Left lung (tissue), 10 donors: ENCODE data around the gene FOSL1. TPM values are rescaled to one million over a fixed set of nuclear protein-coding genes. Genes with fewer than 3 reads are reported as not detected.

Experiments used
- ATAC-seq: fragments of 200-7000 bp; cut with Tn5 transposase; one replicate; pipeline ENCODE4 v1.9.1; 2020; ENCODE audit warnings: moderate library complexity
- DNase-seq, 4 donors: peaks; one replicate each; pipeline ENCODE4 v3.0.0-alpha.2; 2013 to 2020
- H3K27ac ChIP-seq, 2 donors: fragments of 200-600 bp; sonication (generic) in 1 of 2; one replicate each; pipeline versions ENCODE4 v1.5.0 to v1.8.0; 2020 to 2021
- H3K27me3 ChIP-seq, 2 donors: fragments of 200-600 bp; sonication (generic) in 1 of 2; one replicate each; pipeline versions ENCODE4 v1.5.0 to v1.8.0; 2020 to 2021
- H3K36me3 ChIP-seq, 2 donors: fragments of 200-600 bp; sonication (generic) in 1 of 2; one replicate each; pipeline versions ENCODE4 v1.5.0 to v1.8.0; 2020 to 2021
- H3K4me1 ChIP-seq, 2 donors: fragments of 200-600 bp; one replicate each; pipeline ENCODE4 v1.8.0; 2021
- H3K4me3 ChIP-seq, 2 donors: fragments of 200-600 bp; sonication (generic) in 1 of 2; one replicate each; pipeline versions ENCODE4 v1.5.0 to v1.8.0; 2020 to 2021; ENCODE audit warnings: mild to moderate bottlenecking in 1 of 2
- H3K9me3 ChIP-seq, 2 donors: fragments of 200-600 bp; sonication (generic) in 1 of 2; one replicate each; pipeline versions ENCODE4 v1.5.0 to v1.8.0; 2020 to 2021
- CTCF ChIP-seq, 2 donors: fragments of 200-600 bp; sonication (generic) in 1 of 2; IDR thresholded peaks; one replicate each; pipeline versions ENCODE4 v1.5.0 to v1.8.0; 2021; ENCODE audit warnings: antibody characterized with exemption in 2 of 2
- intact Hi-C, 2 donors: fragments of 100-400 bp; cut with DNase I; formaldehyde crosslinking; loops; one replicate each; pipeline versions ENCODE4 v1.11.2 to v1.14.2; 2022
- polyA plus RNA-seq, 6 donors: library from polyadenylated mRNA; unstranded; fragments of 120-200 nt; gene quantifications; one replicate each; pipeline ENCODE4 v1.2.1, GENCODE V29; 2013; ENCODE audit not compliant: insufficient read length in 6 of 6
- total RNA-seq, 2 donors: library from RNA; stranded (reverse); fragmentation: NEBNext Ultra II Directional; extraction: Animal tissue kit (Norgen Biotek cat#: 25700); gene quantifications; one replicate each; pipeline ENCODE4 v1.2.1, GENCODE V29; 2021
- donor health status: DM: no; HTN: yes; CAD: no.
- donor health status: DM: no; HTN: no; CAD: no.

Gene FOSL1
- total and polyA plus RNA-seq, 8 donors: 0.17 to 16.3 (median 0.22) TPM; not detected in 2

DNA sequence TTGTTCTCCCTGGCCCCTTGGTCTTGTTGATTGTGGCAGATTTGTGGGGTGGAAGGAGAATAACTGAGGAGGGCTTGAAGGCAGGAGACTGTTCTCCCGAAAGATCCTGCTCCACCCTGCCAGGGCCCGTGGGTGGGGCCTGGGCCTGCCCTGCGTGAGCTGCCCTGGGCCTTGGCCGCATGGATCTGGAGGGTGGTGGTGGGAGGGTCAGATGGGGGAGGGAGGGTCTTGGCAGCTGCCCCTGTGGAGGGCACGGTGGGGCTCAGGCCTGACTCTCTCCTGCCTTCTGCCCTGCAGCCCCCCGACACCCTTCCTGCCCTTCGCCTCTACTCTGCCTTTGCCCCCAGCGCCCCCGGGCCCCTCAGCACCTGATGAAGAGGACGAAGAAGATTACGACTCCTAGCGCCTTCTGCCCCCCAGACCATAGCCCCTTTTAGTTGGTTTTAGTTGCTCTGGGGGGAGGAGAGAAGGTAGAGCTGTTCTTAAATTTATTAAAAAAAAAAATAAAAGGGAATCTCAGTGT, 20.9 kb upstream of the FOSL1 start:
- no peaks in the 10 kb centered on the region for H3K9me3 ChIP-seq
- H3K36me3 ChIP-seq: peaks cover 0 to 26% of the 10 kb centered on the region in 2 donors
- DNase-seq (no peak), ATAC-seq (no peak)
- intact Hi-C loops: no loop called here
- no peaks in the 10 kb centered on the region for H3K27me3 ChIP-seq
- no peak overlapping the region for H3K27ac ChIP-seq
- TF ChIP-seq CTCF (IDR thresholded peaks at IDR 0.05): no peak
- peak overlapping the region in 1 of 2 donors; percentile 98 for H3K4me3 ChIP-seq
- peaks cover 28 to 38% of the 10 kb centered on the region in 2 donors for H3K4me1 ChIP-seq

DNA sequence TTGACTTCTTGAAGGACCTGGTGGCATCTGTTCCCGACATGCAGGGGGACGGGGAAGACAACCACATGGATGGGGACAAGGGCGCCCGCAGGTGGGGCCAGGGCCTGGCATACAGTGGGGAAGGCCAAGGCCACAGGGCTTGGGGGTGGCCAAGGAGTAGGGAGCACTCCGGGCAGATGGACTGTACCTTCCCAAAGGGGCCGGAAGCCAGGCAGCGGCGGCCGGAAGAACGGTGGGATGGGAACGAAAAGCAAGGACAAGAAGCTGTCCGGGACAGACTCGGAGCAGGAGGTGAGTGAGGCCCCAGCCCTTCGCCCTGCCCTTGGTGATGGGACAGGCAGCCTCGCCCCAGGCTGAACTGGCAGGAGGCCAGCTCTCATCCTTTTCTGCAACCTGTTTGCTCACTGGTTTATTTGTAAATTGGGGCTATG, 20.2 kb upstream of the FOSL1 start:
- ATAC-seq (no peak), DNase-seq (peak in 1 of 4 donors; percentile 78)
- Histone ChIP-seq H3K36me3 (peaks cover 0 to 26% of the 10 kb centered on the region in 2 donors), H3K4me3 (peak overlapping the region; percentile 94 to 98), H3K9me3 (no peaks in the 10 kb centered on the region), H3K4me1 (peaks cover 34 to 45% of the 10 kb centered on the region in 2 donors), H3K27ac (no peak overlapping the region), H3K27me3 (no peaks in the 10 kb centered on the region)
- no peak for TF ChIP-seq CTCF (IDR thresholded peaks at IDR 0.05)
- intact Hi-C loops: no loop called here

GRCh38 chr11:65919573-65920371, 19.6 kb upstream of the FOSL1 start:
- H3K36me3 ChIP-seq: peaks cover 0 to 26% of the 10 kb centered on the region in 2 donors
- ATAC-seq (peak; percentile 38), DNase-seq (peak in 2 of 4 donors; percentile 57 to 86)
- H3K27me3 ChIP-seq: no peaks in the 10 kb centered on the region
- H3K9me3 ChIP-seq: no peaks in the 10 kb centered on the region
- H3K4me3 ChIP-seq: peak overlapping the region; percentile 94 to 98
- no peak for TF ChIP-seq CTCF (IDR thresholded peaks at IDR 0.05)
- intact Hi-C loops: no loop called here
- H3K27ac ChIP-seq: peak overlapping the region; percentile 81 to 89
- H3K4me1 ChIP-seq: peaks cover 40 to 52% of the 10 kb centered on the region in 2 donors

GRCh38 chr11:65919141-65919572, 19.0 kb upstream of the FOSL1 start, which contains the start of gene DRAP1:
Gene DRAP1, plus strand, starts transcription at chr11:65919426. Its CDS starts 76 bp downstream, at chr11:65919502.
- DNase-seq (peak; percentile 95 to 100 (median 98)), ATAC-seq (peak; percentile 93)
- no peaks in the 10 kb centered on the region for H3K9me3 ChIP-seq
- peak within 1 kb of the TSS; percentile 91 to 94 for H3K27ac ChIP-seq
- H3K36me3 ChIP-seq: peaks cover 0 to 26% of the 10 kb centered on the region in 2 donors
- no peak for TF ChIP-seq CTCF (IDR thresholded peaks at IDR 0.05)
- peak within 1 kb of the TSS; percentile 94 to 98 for H3K4me3 ChIP-seq
- peaks cover 41 to 56% of the 10 kb centered on the region in 2 donors for H3K4me1 ChIP-seq
- intact Hi-C loops: no loop called here
- no peaks in the 10 kb centered on the region for H3K27me3 ChIP-seq
